GM12878 (cell line): ENCODE measurements around the gene ALAS1. TPM values are rescaled to one million over a fixed set of nuclear protein-coding genes. Genes with fewer than 3 reads are reported as not detected.

Source experiments
- ATAC-seq: fragments of 200-7000 bp; cut with Tn5 transposase; 3 replicates; pipeline ENCODE4 v1.9.1; 2020; ENCODE audit warnings: mild to moderate bottlenecking, moderate library complexity
- BruUV-seq: library from RNA; stranded (reverse); fragments of 400-500 nt; replicated peaks from 2 replicates; lab custom pipeline; 2021; lab: Mats Ljungman, UMichigan
- CTCF ChIA-PET: fragments of 300-600 bp; sonication (Branson Sonifier 250); formaldehyde crosslinking; extraction: SDS; loops from one replicate; lab custom pipeline; 2021; ENCODE audit warnings: inconsistent platforms; lab: Yijun Ruan, JAX
- POLR2A ChIA-PET: fragments of 350-600 bp; formaldehyde crosslinking; extraction: SDS; loops from one replicate; lab custom pipeline; 2021; ENCODE audit warnings: inconsistent platforms; lab: Charles Lee
- RAD21 ChIA-PET: fragments of 300-600 bp; sonication (Branson Sonifier 250); formaldehyde crosslinking; loops from one replicate; lab custom pipeline; 2023; ENCODE audit warnings: antibody characterized with exemption; ENCODE audit not compliant: unreplicated experiment; lab: Charles Lee
- SMC1A ChIA-PET: fragments of 300-600 bp; sonication (Branson Sonifier 250); formaldehyde crosslinking; loops from one replicate; lab custom pipeline; 2023; ENCODE audit not compliant: unreplicated experiment, uncharacterized antibody; lab: Charles Lee
- DNase-seq: peaks from one replicate; pipeline ENCODE4 v3.0.0-alpha.2; 2011; ENCODE audit warnings: low read depth, low spot score
- FAIRE-seq: peaks from 3 replicates; lab custom pipeline; 2011; peaks lifted over from hg19 to GRCh38; lab: Jason Lieb, UNC
- H2AFZ ChIP-seq: 2 replicates; pipeline ENCODE4 v1.6.0; 2011; ENCODE audit warnings: low read depth, low read length, control low read depth; ENCODE audit not compliant: control insufficient read depth
- H3K27ac ChIP-seq: 2 replicates; pipeline ENCODE4 v1.5.1; 2011; ENCODE audit warnings: control low read depth; ENCODE audit not compliant: control insufficient read depth, insufficient read depth
- H3K27me3 ChIP-seq, 2 experiments: replicated peaks in 1 of 2; 2 replicates each; pipeline versions ENCODE4 v1.6.0 to v1.6.1; 2011; ENCODE audit warnings: low read length in 1 of 2; ENCODE audit not compliant: control insufficient read depth in 2 of 2, insufficient read depth in 2 of 2
- H3K36me3 ChIP-seq, 2 experiments: 2 replicates each; pipeline ENCODE4 v1.5.1; 2011; ENCODE audit warnings: low read length in 1 of 2; ENCODE audit not compliant: control insufficient read depth in 2 of 2, insufficient read depth in 2 of 2
- H3K4me1 ChIP-seq: 2 replicates; pipeline ENCODE4 v1.6.1; 2011; ENCODE audit warnings: mild to moderate bottlenecking, low read length, moderate library complexity, mixed read lengths; ENCODE audit not compliant: control insufficient read depth, insufficient read depth
- H3K4me2 ChIP-seq: 2 replicates; pipeline ENCODE4 v1.6.0; 2011; ENCODE audit warnings: control low read depth; ENCODE audit not compliant: control insufficient read depth, insufficient read depth
- H3K4me3 ChIP-seq: fragments of 200-600 bp; sonication (generic); 2 replicates; pipeline ENCODE4 v1.5.1; 2016
- H3K79me2 ChIP-seq: 2 replicates; pipeline ENCODE4 v1.6.0; 2011; ENCODE audit warnings: low read length; ENCODE audit not compliant: control insufficient read depth, insufficient read depth
- H3K9ac ChIP-seq: 2 replicates; pipeline ENCODE4 v1.8.0; 2011; ENCODE audit warnings: low read length, control low read depth, mixed read lengths; ENCODE audit not compliant: control insufficient read depth, insufficient read depth
- H3K9me3 ChIP-seq: replicated peaks from 3 replicates; pipeline ENCODE4 v1.5.1; 2011; ENCODE audit warnings: mild to moderate bottlenecking, low read length; ENCODE audit not compliant: control insufficient read depth, insufficient read depth
- H4K20me1 ChIP-seq: 2 replicates; pipeline ENCODE4 v1.6.0; 2011; ENCODE audit not compliant: control insufficient read depth, insufficient read depth
- BRCA1 ChIP-seq: IDR thresholded peaks from 2 replicates; pipeline ENCODE4 v1.6.1; 2011; ENCODE audit warnings: low read depth, low read length, improper control_type of control experiment
- CHD4 ChIP-seq: fragments of 200-600 bp; sonication (generic); IDR thresholded peaks from 2 replicates; pipeline ENCODE4 v1.6.1; 2016; ENCODE audit warnings: mild to moderate bottlenecking
- ETV6 ChIP-seq, 2 experiments: fragments of 450-650 bp in 1 of 2; IDR thresholded peaks in 1 of 2; conservative IDR thresholded peaks in 1 of 2; 2 replicates each; pipeline ENCODE4 v1.6.1; 2014; ENCODE audit warnings: antibody characterized with exemption in 1 of 2, borderline replicate concordance in 1 of 2, low read depth in 1 of 2, mild to moderate bottlenecking in 1 of 2, moderate library complexity in 1 of 2
- KLF5 ChIP-seq: fragments of 450-650 bp; IDR thresholded peaks from 2 replicates; pipeline ENCODE4 v1.6.1; 2014; ENCODE audit warnings: mild to moderate bottlenecking; ENCODE audit not compliant: partially characterized antibody
- LARP7 ChIP-seq: fragments of 450-650 bp; IDR thresholded peaks from 2 replicates; pipeline ENCODE4 v1.6.1; 2017; ENCODE audit warnings: mild to moderate bottlenecking
- MTA2 ChIP-seq: fragments of 450-650 bp; IDR thresholded peaks from 2 replicates; pipeline ENCODE4 v1.6.1; 2016; ENCODE audit warnings: low read depth, mild to moderate bottlenecking, moderate library complexity
- NBN ChIP-seq: fragments of 450-650 bp; IDR thresholded peaks from 2 replicates; pipeline ENCODE4 v1.6.1; 2016
- NFYA ChIP-seq: IDR thresholded peaks from 2 replicates; pipeline ENCODE4 v1.6.1; 2011; ENCODE audit warnings: low read depth, mild to moderate bottlenecking, low read length, improper control_type of control experiment, borderline replicate concordance
- NR2F1 ChIP-seq: fragments of 450-650 bp; conservative IDR thresholded peaks from 2 replicates; pipeline ENCODE4 v1.6.1; 2017; ENCODE audit warnings: mild to moderate bottlenecking
- RAD51 ChIP-seq: fragments of 450-650 bp; IDR thresholded peaks from 2 replicates; pipeline ENCODE4 v1.6.1; 2016; ENCODE audit warnings: moderate library complexity, mild to moderate bottlenecking, inconsistent platforms
- RCOR1 ChIP-seq: conservative IDR thresholded peaks from 2 replicates; pipeline ENCODE4 v1.6.1; 2012; ENCODE audit warnings: low read depth, low read length, improper control_type of control experiment
- TCF12 ChIP-seq: IDR thresholded peaks from 2 replicates; pipeline ENCODE4 v1.6.1; 2011; ENCODE audit warnings: low read depth, mild to moderate bottlenecking, low read length
- TCF7 ChIP-seq: IDR thresholded peaks from 2 replicates; pipeline ENCODE4 v1.6.1; 2014; ENCODE audit warnings: antibody characterized with exemption, borderline replicate concordance
- ZZZ3 ChIP-seq: IDR thresholded peaks from 2 replicates; pipeline ENCODE4 v1.6.1; 2011; ENCODE audit warnings: low read depth; ENCODE audit not compliant: control insufficient read depth, insufficient read length
- WGBS: methylation state at CpG from one replicate; pipeline ENCODE4 v1.1.6; 2016; ENCODE audit warnings: low lambda C conversion rate; ENCODE audit not compliant: insufficient replicate concordance, insufficient coverage; ENCODE audit errors: missing lambda C conversion rate; 5-methylcytosine and 5-hydroxymethylcytosine counted together
- in situ Hi-C: fragments of 300-500 bp; cut with MboI; formaldehyde crosslinking; loops from 9 replicates; pipeline ENCODE4 v1.14.3; 2018; ENCODE audit warnings: mixed read lengths
- intact Hi-C: fragments of 100-400 bp; cut with micrococcal nuclease; formaldehyde crosslinking; loops from one replicate; pipeline ENCODE4 v1.14.2; 2022; ENCODE audit not compliant: unreplicated experiment
- polyA plus RNA-seq, 11 experiments: library from polyadenylated mRNA; depleted of rRNA in 4 of 11; unstranded in 6 of 11; stranded (reverse) in 5 of 11; fragments of >200 nt; fragmentation: Nextera tagmentation in 4 of 11; fragmentation: Illumina TruSeq in 1 of 11; extraction: Ambion mirVana in 4 of 11; extraction: Trizol in 1 of 11; gene quantifications; 1 replicate in 1 of 11; 2 replicates in 10 of 11; pipeline versions ENCODE4 v1.2.1 to v1.2.3, GENCODE V29; 2011 to 2016; ENCODE audit warnings: inconsistent platforms in 2 of 11, missing spikeins in 2 of 11, low read depth in 1 of 11
- total RNA-seq, 4 experiments: library from RNA; depleted of rRNA in 3 of 4; stranded (reverse); fragments of >200 nt in 3 of 4; fragmentation: Illumina TruSeq in 1 of 4; extraction: Trizol in 1 of 4; gene quantifications; 2 replicates each; pipeline versions ENCODE4 v1.2.1 to v1.2.3, GENCODE V29; 2013 to 2021
- TF ChIP-seq, protein P1 (sequence below): IDR thresholded peaks from 2 replicates; pipeline ENCODE4 v1.6.1; 2011; ENCODE audit warnings: mild to moderate bottlenecking, low read depth, low read length, moderate library complexity; ENCODE audit not compliant: insufficient replicate concordance
- TF ChIP-seq, protein P2 (sequence below): IDR thresholded peaks from 2 replicates; pipeline ENCODE4 v1.6.1; 2012; ENCODE audit warnings: low read depth, low read length, improper control_type of control experiment
- TF ChIP-seq, protein P3 (sequence below): fragments of 450-650 bp; IDR thresholded peaks from 2 replicates; pipeline ENCODE4 v1.6.1; 2014; ENCODE audit warnings: mild to moderate bottlenecking
- TF ChIP-seq, protein P4 (sequence below): fragments of 450-650 bp; IDR thresholded peaks from 2 replicates; pipeline ENCODE4 v1.6.1; 2017; ENCODE audit warnings: mild to moderate bottlenecking

The ALAS1 gene
- total and polyA plus RNA-seq, 10 of the 15 experiments (the other 5 are each of a cell fraction or from before 2014, with no cell fraction given): 69.9 to 115 (median 94.1) TPM

DNA sequence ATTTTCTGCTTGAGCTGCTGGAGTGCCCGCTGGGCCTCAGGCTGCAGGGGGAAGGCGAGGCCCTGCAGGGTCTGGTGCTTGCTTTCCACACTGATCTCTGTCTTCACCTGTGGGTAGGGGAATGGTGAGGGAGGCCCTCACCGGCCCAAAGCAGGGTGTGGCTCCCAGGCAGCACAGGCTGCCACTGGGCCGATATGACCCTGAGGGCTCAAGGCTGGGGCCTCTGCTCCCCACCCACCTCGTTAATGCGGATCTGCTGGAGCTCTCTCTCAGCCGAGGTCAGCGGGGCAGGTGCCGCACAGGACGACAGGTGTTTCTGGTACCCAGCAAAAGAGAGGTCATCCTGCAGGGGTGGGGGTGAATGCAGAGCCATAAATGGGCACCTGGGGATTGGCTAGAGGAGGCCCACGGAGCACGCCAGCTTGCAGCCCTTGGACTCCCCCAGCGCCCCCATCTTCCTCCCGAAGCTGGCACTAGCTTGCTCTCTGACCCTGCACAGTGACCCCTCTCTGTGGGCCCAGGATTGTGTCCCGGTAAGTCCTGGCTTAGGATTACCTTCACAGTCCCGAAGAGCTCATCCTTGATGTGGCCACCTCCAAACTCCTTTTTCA, 33.0 kb downstream of the ALAS1 start:
- intact Hi-C loops (no loop called here), in situ Hi-C loops (loop anchor here (5.0 kb wide), 1 partner anchor 111 kb away; no protein-coding TSS in a partner anchor)
- Histone ChIP-seq H3K4me3 (no peak overlapping the region), H3K27me3 (no peaks in the 10 kb centered on the region), H3K36me3 (peaks cover 14 to 27% of the 10 kb centered on the region in 2 experiments), H3K79me2 (no peaks in the 10 kb centered on the region; the same call in 1 of the 2 replicates), H3K27ac (no peak overlapping the region), H3K4me1 (peaks cover 11% of the 10 kb centered on the region), H2AFZ (no peak overlapping the region), H4K20me1 (no peaks in the 10 kb centered on the region), H3K4me2 (no peak overlapping the region), H3K9ac (no peak overlapping the region), H3K9me3 (no peaks in the 10 kb centered on the region)
- ChIA-PET CTCF (interaction anchor here (0.5 to 5.7 kb wide), 31 partner anchors 9 to 476 kb away, joined by 3 to 91 read pairs (median 4); partner anchors contain the start of genes GLYCTK and WDR82), SMC1A (interaction anchor here (0.7 to 2.9 kb wide), 14 partner anchors 11 to 221 kb away, joined by 3 to 36 read pairs (median 5); partner anchors contain the start of genes PPM1M and WDR82), POLR2A (interaction anchor here (0.5 to 2.4 kb wide), 5 partner anchors 26 to 58 kb away, joined by 3 to 8 read pairs (median 5); partner anchors contain the start of gene WDR82), RAD21 (interaction anchor here (1.0 to 3.1 kb wide), 17 partner anchors 8 to 215 kb away, joined by 3 to 30 read pairs (median 6); partner anchors contain the start of genes GLYCTK, PPM1M and WDR82)
- WGBS: 90% methylated on average over 16 of the region's 16 CpGs
- TF ChIP-seq ETV6 (conservative IDR thresholded peaks at IDR 0.05 in 1 of 2, IDR thresholded peaks at IDR 0.05 in 1 of 2; ENCODE audit: borderline replicate concordance in 1 of 2, low read depth in 1 of 2) (no peak), MTA2 (no peak), RAD51 (no peak), TCF7 (no peak), NFYA (no peak), LARP7 (no peak), RCOR1 (no peak), ZZZ3 (no peak), CHD4 (no peak), TCF12 (no peak), KLF5 (no peak), BRCA1 (no peak), NR2F1 (no peak), NBN (no peak)
- TF ChIP-seq, protein P1, sequence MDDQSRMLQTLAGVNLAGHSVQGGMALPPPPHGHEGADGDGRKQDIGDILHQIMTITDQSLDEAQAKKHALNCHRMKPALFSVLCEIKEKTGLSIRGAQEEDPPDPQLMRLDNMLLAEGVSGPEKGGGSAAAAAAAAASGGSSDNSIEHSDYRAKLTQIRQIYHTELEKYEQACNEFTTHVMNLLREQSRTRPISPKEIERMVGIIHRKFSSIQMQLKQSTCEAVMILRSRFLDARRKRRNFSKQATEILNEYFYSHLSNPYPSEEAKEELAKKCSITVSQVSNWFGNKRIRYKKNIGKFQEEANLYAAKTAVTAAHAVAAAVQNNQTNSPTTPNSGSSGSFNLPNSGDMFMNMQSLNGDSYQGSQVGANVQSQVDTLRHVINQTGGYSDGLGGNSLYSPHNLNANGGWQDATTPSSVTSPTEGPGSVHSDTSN: no peak
- TF ChIP-seq, protein P2, sequence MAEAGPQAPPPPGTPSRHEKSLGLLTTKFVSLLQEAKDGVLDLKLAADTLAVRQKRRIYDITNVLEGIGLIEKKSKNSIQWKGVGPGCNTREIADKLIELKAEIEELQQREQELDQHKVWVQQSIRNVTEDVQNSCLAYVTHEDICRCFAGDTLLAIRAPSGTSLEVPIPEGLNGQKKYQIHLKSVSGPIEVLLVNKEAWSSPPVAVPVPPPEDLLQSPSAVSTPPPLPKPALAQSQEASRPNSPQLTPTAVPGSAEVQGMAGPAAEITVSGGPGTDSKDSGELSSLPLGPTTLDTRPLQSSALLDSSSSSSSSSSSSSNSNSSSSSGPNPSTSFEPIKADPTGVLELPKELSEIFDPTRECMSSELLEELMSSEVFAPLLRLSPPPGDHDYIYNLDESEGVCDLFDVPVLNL: no peak
- TF ChIP-seq, protein P3, sequence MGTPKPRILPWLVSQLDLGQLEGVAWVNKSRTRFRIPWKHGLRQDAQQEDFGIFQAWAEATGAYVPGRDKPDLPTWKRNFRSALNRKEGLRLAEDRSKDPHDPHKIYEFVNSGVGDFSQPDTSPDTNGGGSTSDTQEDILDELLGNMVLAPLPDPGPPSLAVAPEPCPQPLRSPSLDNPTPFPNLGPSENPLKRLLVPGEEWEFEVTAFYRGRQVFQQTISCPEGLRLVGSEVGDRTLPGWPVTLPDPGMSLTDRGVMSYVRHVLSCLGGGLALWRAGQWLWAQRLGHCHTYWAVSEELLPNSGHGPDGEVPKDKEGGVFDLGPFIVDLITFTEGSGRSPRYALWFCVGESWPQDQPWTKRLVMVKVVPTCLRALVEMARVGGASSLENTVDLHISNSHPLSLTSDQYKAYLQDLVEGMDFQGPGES: no peak
- TF ChIP-seq, protein P4, sequence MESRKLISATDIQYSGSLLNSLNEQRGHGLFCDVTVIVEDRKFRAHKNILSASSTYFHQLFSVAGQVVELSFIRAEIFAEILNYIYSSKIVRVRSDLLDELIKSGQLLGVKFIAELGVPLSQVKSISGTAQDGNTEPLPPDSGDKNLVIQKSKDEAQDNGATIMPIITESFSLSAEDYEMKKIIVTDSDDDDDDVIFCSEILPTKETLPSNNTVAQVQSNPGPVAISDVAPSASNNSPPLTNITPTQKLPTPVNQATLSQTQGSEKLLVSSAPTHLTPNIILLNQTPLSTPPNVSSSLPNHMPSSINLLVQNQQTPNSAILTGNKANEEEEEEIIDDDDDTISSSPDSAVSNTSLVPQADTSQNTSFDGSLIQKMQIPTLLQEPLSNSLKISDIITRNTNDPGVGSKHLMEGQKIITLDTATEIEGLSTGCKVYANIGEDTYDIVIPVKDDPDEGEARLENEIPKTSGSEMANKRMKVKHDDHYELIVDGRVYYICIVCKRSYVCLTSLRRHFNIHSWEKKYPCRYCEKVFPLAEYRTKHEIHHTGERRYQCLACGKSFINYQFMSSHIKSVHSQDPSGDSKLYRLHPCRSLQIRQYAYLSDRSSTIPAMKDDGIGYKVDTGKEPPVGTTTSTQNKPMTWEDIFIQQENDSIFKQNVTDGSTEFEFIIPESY: no peak
- FAIRE-seq: no peak
- no peak for ATAC-seq
- no TSS peak for BruUV-seq
- no peak for DNase-seq
